Aortic smooth muscle cell (primary cell): ENCODE results near the gene KCNE2. TPM values are rescaled to one million over a fixed set of nuclear protein-coding genes. Genes with fewer than 3 reads are reported as not detected.

Source experiments
- total RNA-seq: library from RNA; depleted of rRNA; stranded (reverse); fragments of >200 nt; gene quantifications from 2 replicates; pipeline ENCODE4 v1.2.3, GENCODE V29; 2014

KCNE2 gene, protein sequence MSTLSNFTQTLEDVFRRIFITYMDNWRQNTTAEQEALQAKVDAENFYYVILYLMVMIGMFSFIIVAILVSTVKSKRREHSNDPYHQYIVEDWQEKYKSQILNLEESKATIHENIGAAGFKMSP
- total RNA-seq: not detected in 2 replicates

DNA sequence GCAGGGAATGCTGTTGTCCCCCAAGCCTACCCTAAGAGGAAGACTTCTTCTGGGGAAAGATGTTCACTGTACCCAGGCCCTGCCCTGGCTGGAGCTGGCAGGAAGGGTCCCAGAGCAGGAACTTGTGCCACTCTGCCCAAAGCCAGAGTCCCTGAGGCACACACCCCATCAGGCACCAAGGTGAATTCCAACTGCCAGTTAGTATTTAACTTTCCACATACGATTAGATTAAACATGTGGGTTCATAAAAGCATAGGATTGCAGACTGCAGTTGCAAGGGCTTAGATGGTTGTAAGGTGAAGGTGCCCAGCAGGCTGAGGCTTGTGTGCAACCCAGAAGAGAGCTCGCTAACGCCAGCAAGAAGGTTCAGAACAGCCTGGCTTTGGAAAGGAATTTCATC, at the start of gene KCNE2:
Gene KCNE2, plus strand, starts transcription at position 274 of the 400 bp plus-strand sequence. CDS start 6,473 bp downstream, outside the sequence.

DNA sequence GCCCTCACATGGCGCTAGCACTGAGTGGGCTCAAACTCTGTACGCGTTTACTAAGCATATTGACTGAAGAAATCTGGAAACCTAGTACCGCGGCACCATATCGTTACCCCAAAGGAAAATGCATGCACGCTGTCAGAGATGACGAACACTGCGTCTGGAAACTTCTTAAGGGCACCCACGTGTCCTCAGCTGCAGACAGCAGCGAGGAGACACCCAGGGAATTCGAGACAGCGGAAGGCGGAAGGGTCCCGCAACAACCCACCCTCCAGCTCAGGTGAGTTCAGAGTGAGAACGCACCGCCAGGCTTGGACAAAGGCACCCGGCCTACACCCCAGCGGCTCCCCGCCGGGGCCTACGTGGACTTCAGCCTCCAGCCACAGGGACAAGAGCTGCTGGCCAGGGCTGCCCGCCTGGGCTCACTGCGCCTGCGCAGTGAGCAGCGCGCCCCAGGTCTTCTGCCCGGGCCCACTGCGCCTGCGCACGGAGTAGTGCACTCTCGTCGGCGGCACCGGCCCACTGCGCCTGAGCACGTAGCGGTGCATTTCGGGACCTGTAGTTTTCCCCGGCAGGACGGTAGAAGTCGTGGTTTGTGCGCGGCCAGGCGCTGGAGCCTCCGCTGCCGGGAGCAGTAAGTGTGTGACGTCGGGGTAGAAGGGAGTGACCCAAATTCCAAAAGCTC, 11.3 kb downstream of the KCNE2 start, which contains the start of gene SMIM11:
Gene SMIM11, plus strand, starts transcription at position 568 of the 679 bp plus-strand sequence. CDS start 3,998 bp downstream, outside the sequence.

Other genes starting within 250 kb of the KCNE2 start
- gene SMIM11, start 11.5 kb downstream of the KCNE2 start, total RNA-seq: 17.2 and 20.2 TPM in 2 replicates
- gene SMIM34, start 59.9 kb downstream of the KCNE2 start, total RNA-seq: not detected in 2 replicates
- gene KCNE1, start 148.2 kb downstream of the KCNE2 start, total RNA-seq: 0.53 and 0.87 TPM in 2 replicates